RWPE2 (cell line): ENCODE data around the gene CDHR1.

Source experiments
- ATAC-seq: fragments of 200-7000 bp; cut with Tn5 transposase; 3 replicates; pipeline ENCODE4 v1.9.1; 2021; ENCODE audit warnings: low read depth
- DNase-seq: peaks from one replicate; pipeline ENCODE4 v3.0.0-alpha.2; 2020; ENCODE audit warnings: low spot score
- H3K27ac ChIP-seq: fragments of 450-650 bp; 2 replicates; pipeline ENCODE4 v1.5.1; 2017; ENCODE audit warnings: mild to moderate bottlenecking; ENCODE audit not compliant: poor library complexity, severe bottlenecking
- H3K27me3 ChIP-seq: fragments of 250-450 bp; sonication (Bioruptor Pico); 2 replicates; pipeline ENCODE4 v1.5.1; 2021; ENCODE audit warnings: mild to moderate bottlenecking, moderate library complexity; ENCODE audit not compliant: insufficient read depth, poor library complexity, severe bottlenecking
- H3K36me3 ChIP-seq: fragments of 250-450 bp; sonication (Bioruptor Pico); 2 replicates; pipeline ENCODE4 v1.5.1; 2020; ENCODE audit warnings: low read depth, mild to moderate bottlenecking, moderate library complexity
- H3K4me1 ChIP-seq: fragments of 250-450 bp; sonication (Bioruptor Pico); 2 replicates; pipeline ENCODE4 v1.5.1; 2021; ENCODE audit warnings: mild to moderate bottlenecking, moderate library complexity; ENCODE audit not compliant: insufficient read depth, poor library complexity, severe bottlenecking
- H3K4me3 ChIP-seq: fragments of 250-450 bp; sonication (Bioruptor Pico); 2 replicates; pipeline ENCODE4 v1.5.1; 2021; ENCODE audit warnings: mild to moderate bottlenecking, moderate library complexity; ENCODE audit not compliant: severe bottlenecking
- H3K9me3 ChIP-seq: fragments of 250-450 bp; sonication (Bioruptor Pico); 2 replicates; pipeline ENCODE4 v1.5.1; 2021; ENCODE audit warnings: mild to moderate bottlenecking, moderate library complexity; ENCODE audit not compliant: severe bottlenecking
- CTCF ChIP-seq: fragments of 450-650 bp; IDR thresholded peaks from one replicate; pipeline ENCODE4 v1.5.1; 2017; ENCODE audit warnings: mild to moderate bottlenecking, moderate library complexity; ENCODE audit not compliant: poor library complexity, severe bottlenecking

The CDHR1 gene

GRCh38 chr10:84155521-84155920 is 38.8 kb upstream of the CDHR1 start:
- Histone ChIP-seq H3K27ac (no peak overlapping the region), H3K36me3 (peaks cover 46% of the 10 kb centered on the region), H3K4me1 (no peaks in the 10 kb centered on the region), H3K9me3 (no peaks in the 10 kb centered on the region), H3K4me3 (no peak overlapping the region), H3K27me3 (no peaks in the 10 kb centered on the region)
- DNase-seq (no peak), ATAC-seq (no peak)
- TF ChIP-seq CTCF = no peak

GRCh38 chr10:84156009-84156408 is 38.3 kb upstream of the CDHR1 start:
- ATAC-seq = no peak
- Histone ChIP-seq H3K27ac (no peak overlapping the region), H3K9me3 (no peaks in the 10 kb centered on the region), H3K27me3 (no peaks in the 10 kb centered on the region), H3K4me3 (no peak overlapping the region), H3K4me1 (no peaks in the 10 kb centered on the region), H3K36me3 (peaks cover 41% of the 10 kb centered on the region)
- no peak for DNase-seq
- TF ChIP-seq CTCF = no peak

GRCh38 chr10:84156768-84157167 is 37.6 kb upstream of the CDHR1 start:
- DNase-seq (no peak), ATAC-seq (peak; percentile 50; the same call in 1 of the 3 replicates)
- H3K27me3 ChIP-seq = no peaks in the 10 kb centered on the region
- H3K9me3 ChIP-seq = no peaks in the 10 kb centered on the region
- no peak for TF ChIP-seq CTCF
- no peak overlapping the region for H3K27ac ChIP-seq
- no peak overlapping the region for H3K4me3 ChIP-seq
- peaks cover 33% of the 10 kb centered on the region for H3K36me3 ChIP-seq
- H3K4me1 ChIP-seq = no peaks in the 10 kb centered on the region

- Histone ChIP-seq H3K27ac (no peak overlapping the region), H3K4me3 (no peak overlapping the region), H3K4me1 (no peaks in the 10 kb centered on the region), H3K27me3 (no peaks in the 10 kb centered on the region), H3K36me3 (peaks cover 20% of the 10 kb centered on the region), H3K9me3 (no peaks in the 10 kb centered on the region)
- no peak for ATAC-seq
- no peak for DNase-seq
- no peak for TF ChIP-seq CTCF
Observed at GRCh38 chr10:84158061-84158460, 36.3 kb upstream of the CDHR1 start.

- H3K4me1 ChIP-seq = no peaks in the 10 kb centered on the region
- H3K27ac ChIP-seq = no peak overlapping the region
- H3K27me3 ChIP-seq = no peaks in the 10 kb centered on the region
- TF ChIP-seq CTCF = no peak
- H3K36me3 ChIP-seq = peaks cover 15% of the 10 kb centered on the region
- H3K4me3 ChIP-seq = no peak overlapping the region
- DNase-seq (no peak), ATAC-seq (no peak)
- no peaks in the 10 kb centered on the region for H3K9me3 ChIP-seq
Observed at GRCh38 chr10:84158550-84158949, 35.8 kb upstream of the CDHR1 start.
